ENCODE data around the gene CD36. TPM values are rescaled to one million over a fixed set of nuclear protein-coding genes. Genes with fewer than 3 reads are reported as not detected.

The CD36 gene
- not detected for total RNA-seq

GRCh38 chr7:80637911-80638765, at the start of gene CD36:
TSS of gene CD36 (plus strand) at chr7:80638642. CDS start at chr7:80646741, 8,099 bp downstream.
- H3K4me1 Mint-ChIP-seq (ENCODE audit: low read depth) = no peaks in the 10 kb centered on the region
- CTCF ChIA-PET = no interaction called here
- no peaks in the 10 kb centered on the region for H3K36me3 Mint-ChIP-seq (ENCODE audit: low read depth)
- no peak within 1 kb of the TSS for H3K27ac Mint-ChIP-seq
- intact Hi-C loops (cut with micrococcal nuclease) = no loop called here
- no peak within 1 kb of the TSS for H3K4me3 Mint-ChIP-seq
- H3K27me3 Mint-ChIP-seq (ENCODE audit: low read depth) = peaks cover 5% of the 10 kb centered on the region
- H3K9me3 Mint-ChIP-seq = no peaks in the 10 kb centered on the region
- DNase-seq = no peak

DNA sequence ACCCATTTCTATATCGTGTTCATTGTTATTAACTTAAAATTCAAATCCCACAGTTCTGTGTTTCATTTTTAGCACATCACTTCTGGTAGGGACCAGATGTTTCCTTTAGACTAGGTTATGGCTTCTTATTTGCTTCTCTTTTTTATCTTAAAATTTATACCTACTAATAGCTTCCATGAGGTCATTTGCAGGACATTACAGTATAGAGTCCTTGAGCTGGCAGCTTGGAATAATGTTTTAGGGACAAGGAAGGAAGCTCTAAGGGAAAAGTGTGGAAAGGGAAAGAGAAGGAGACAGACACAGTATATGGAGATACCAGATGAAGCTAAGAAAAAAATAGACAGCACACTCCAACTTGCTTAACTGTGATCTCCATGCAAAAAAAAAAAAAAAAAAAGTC, 48.8 kb upstream of the CD36 start:
- intact Hi-C loops (cut with micrococcal nuclease) = no loop called here
- CTCF ChIA-PET = interaction anchor here (0.6 kb wide), 1 partner anchor 737 kb away, joined by 5 read pairs; no protein-coding TSS in a partner anchor
- H3K9me3 Mint-ChIP-seq = no peaks in the 10 kb centered on the region
- no peaks in the 10 kb centered on the region for H3K4me1 Mint-ChIP-seq (ENCODE audit: low read depth)
- no peak overlapping the region for H3K4me3 Mint-ChIP-seq
- DNase-seq = no peak
- no peak overlapping the region for H3K27ac Mint-ChIP-seq
- H3K36me3 Mint-ChIP-seq (ENCODE audit: low read depth) = no peaks in the 10 kb centered on the region
- H3K27me3 Mint-ChIP-seq (ENCODE audit: low read depth) = no peaks in the 10 kb centered on the region

DNA sequence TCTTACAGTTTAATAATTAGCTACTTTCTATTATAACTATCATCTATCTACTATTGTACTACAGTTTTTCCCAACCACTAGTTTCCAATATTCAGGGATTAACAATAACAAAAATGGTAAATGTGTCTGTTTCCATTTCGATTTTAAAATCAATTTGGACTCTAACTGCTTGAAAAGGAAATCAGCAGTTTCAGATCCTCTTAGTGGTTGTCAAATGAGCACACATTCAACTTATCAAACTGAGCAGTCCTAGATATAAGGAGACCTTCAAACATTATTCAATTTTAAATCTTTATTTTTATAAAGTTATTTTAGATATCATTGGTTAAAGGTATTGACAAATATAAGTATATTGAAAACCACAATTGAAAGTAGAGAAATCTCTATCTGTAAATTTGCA, 46.8 kb upstream of the CD36 start:
- Mint-ChIP-seq H3K9me3 (no peaks in the 10 kb centered on the region), H3K36me3 (ENCODE audit: low read depth) (no peaks in the 10 kb centered on the region), H3K4me1 (ENCODE audit: low read depth) (no peaks in the 10 kb centered on the region), H3K4me3 (no peak overlapping the region), H3K27ac (no peak overlapping the region), H3K27me3 (ENCODE audit: low read depth) (no peaks in the 10 kb centered on the region)
- no peak for DNase-seq
- CTCF ChIA-PET = no interaction called here
- intact Hi-C loops (cut with micrococcal nuclease) = no loop called here

- no peak overlapping the region for H3K4me3 Mint-ChIP-seq
- intact Hi-C loops (cut with micrococcal nuclease) = no loop called here
- no peaks in the 10 kb centered on the region for H3K27me3 Mint-ChIP-seq (ENCODE audit: low read depth)
- no peaks in the 10 kb centered on the region for H3K4me1 Mint-ChIP-seq (ENCODE audit: low read depth)
- H3K9me3 Mint-ChIP-seq = no peaks in the 10 kb centered on the region
- H3K27ac Mint-ChIP-seq = no peak overlapping the region
- CTCF ChIA-PET = no interaction called here
- no peak for DNase-seq
- no peaks in the 10 kb centered on the region for H3K36me3 Mint-ChIP-seq (ENCODE audit: low read depth)
Observed at GRCh38 chr7:80593869-80594586, 44.4 kb upstream of the CD36 start.

GRCh38 chr7:80596933-80597517, 41.4 kb upstream of the CD36 start:
- Mint-ChIP-seq H3K4me3 (no peak overlapping the region), H3K9me3 (no peaks in the 10 kb centered on the region), H3K27ac (no peak overlapping the region), H3K36me3 (ENCODE audit: low read depth) (no peaks in the 10 kb centered on the region), H3K27me3 (ENCODE audit: low read depth) (no peaks in the 10 kb centered on the region), H3K4me1 (ENCODE audit: low read depth) (no peaks in the 10 kb centered on the region)
- CTCF ChIA-PET = no interaction called here
- no peak for DNase-seq
- intact Hi-C loops (cut with micrococcal nuclease) = no loop called here

- no peak overlapping the region for H3K4me3 Mint-ChIP-seq
- H3K27me3 Mint-ChIP-seq (ENCODE audit: low read depth) = no peaks in the 10 kb centered on the region
Observed at GRCh38 chr7:80597875-80598274, 40.6 kb upstream of the CD36 start.

GRCh38 chr7:80600046-80600445, 38.4 kb upstream of the CD36 start:
- Mint-ChIP-seq H3K27ac (no peak overlapping the region), H3K4me3 (no peak overlapping the region), H3K27me3 (ENCODE audit: low read depth) (no peaks in the 10 kb centered on the region), H3K36me3 (ENCODE audit: low read depth) (no peaks in the 10 kb centered on the region), H3K9me3 (no peaks in the 10 kb centered on the region), H3K4me1 (ENCODE audit: low read depth) (no peaks in the 10 kb centered on the region)
- CTCF ChIA-PET = interaction anchor here (0.7 kb wide), 1 partner anchor 59 kb away, joined by 7 read pairs; no protein-coding TSS in a partner anchor
- intact Hi-C loops (cut with micrococcal nuclease) = no loop called here
- no peak for DNase-seq

More at GRCh38 chr7:80597875-80598274, 40.6 kb upstream of the CD36 start:
- H3K9me3 Mint-ChIP-seq = no peaks in the 10 kb centered on the region
- H3K36me3 Mint-ChIP-seq (ENCODE audit: low read depth) = no peaks in the 10 kb centered on the region
- H3K27ac Mint-ChIP-seq = no peak overlapping the region
- no peak for DNase-seq
- intact Hi-C loops (cut with micrococcal nuclease) = no loop called here
- no peaks in the 10 kb centered on the region for H3K4me1 Mint-ChIP-seq (ENCODE audit: low read depth)
- CTCF ChIA-PET = no interaction called here

- Mint-ChIP-seq H3K9me3 (no peaks in the 10 kb centered on the region), H3K27me3 (ENCODE audit: low read depth) (no peaks in the 10 kb centered on the region), H3K27ac (no peak overlapping the region), H3K4me3 (no peak overlapping the region), H3K4me1 (ENCODE audit: low read depth) (no peaks in the 10 kb centered on the region), H3K36me3 (ENCODE audit: low read depth) (no peaks in the 10 kb centered on the region)
- intact Hi-C loops (cut with micrococcal nuclease) = no loop called here
- CTCF ChIA-PET = no interaction called here
- DNase-seq = no peak
Observed at GRCh38 chr7:80601999-80602398, 36.4 kb upstream of the CD36 start.

GRCh38 chr7:80603940-80604339, 34.5 kb upstream of the CD36 start:
- Mint-ChIP-seq H3K4me3 (no peak overlapping the region), H3K27ac (no peak overlapping the region), H3K9me3 (no peaks in the 10 kb centered on the region), H3K36me3 (ENCODE audit: low read depth) (no peaks in the 10 kb centered on the region), H3K27me3 (ENCODE audit: low read depth) (peaks cover 2% of the 10 kb centered on the region), H3K4me1 (ENCODE audit: low read depth) (no peaks in the 10 kb centered on the region)
- intact Hi-C loops (cut with micrococcal nuclease) = no loop called here
- CTCF ChIA-PET = no interaction called here
- DNase-seq = no peak

GRCh38 chr7:80604436-80604835, 34.0 kb upstream of the CD36 start:
- CTCF ChIA-PET = no interaction called here
- Mint-ChIP-seq H3K27me3 (ENCODE audit: low read depth) (peaks cover 2% of the 10 kb centered on the region), H3K4me1 (ENCODE audit: low read depth) (no peaks in the 10 kb centered on the region), H3K4me3 (no peak overlapping the region), H3K36me3 (ENCODE audit: low read depth) (no peaks in the 10 kb centered on the region), H3K27ac (no peak overlapping the region), H3K9me3 (no peaks in the 10 kb centered on the region)
- no peak for DNase-seq
- intact Hi-C loops (cut with micrococcal nuclease) = no loop called here

DNA sequence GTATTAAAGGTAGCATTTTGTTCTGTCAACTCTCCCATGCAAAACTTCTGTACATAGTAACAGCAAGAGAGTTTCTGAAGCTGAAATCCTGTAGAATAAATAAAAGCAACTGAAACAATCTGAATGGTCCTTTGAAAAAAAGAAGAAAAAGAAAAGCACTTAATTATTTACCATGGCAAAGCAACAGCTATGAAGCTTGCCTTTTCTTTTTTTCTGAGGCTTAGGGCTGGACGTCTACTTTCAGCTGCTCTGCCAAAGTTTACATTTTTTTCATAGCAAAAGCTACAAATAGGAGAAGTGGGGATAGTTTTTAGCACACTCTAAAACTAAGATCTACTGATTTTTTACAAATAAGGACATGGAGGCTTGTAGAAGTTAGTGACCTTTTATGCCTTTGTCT, 31.3 kb upstream of the CD36 start:
- intact Hi-C loops (cut with micrococcal nuclease) = no loop called here
- CTCF ChIA-PET = no interaction called here
- no peaks in the 10 kb centered on the region for H3K9me3 Mint-ChIP-seq
- DNase-seq = no peak
- H3K36me3 Mint-ChIP-seq (ENCODE audit: low read depth) = no peaks in the 10 kb centered on the region
- no peak overlapping the region for H3K27ac Mint-ChIP-seq
- no peaks in the 10 kb centered on the region for H3K4me1 Mint-ChIP-seq (ENCODE audit: low read depth)
- H3K27me3 Mint-ChIP-seq (ENCODE audit: low read depth) = peaks cover 2% of the 10 kb centered on the region
- H3K4me3 Mint-ChIP-seq = no peak overlapping the region

- Mint-ChIP-seq H3K36me3 (ENCODE audit: low read depth) (no peaks in the 10 kb centered on the region), H3K4me1 (ENCODE audit: low read depth) (no peaks in the 10 kb centered on the region), H3K27me3 (ENCODE audit: low read depth) (peaks cover 2% of the 10 kb centered on the region), H3K4me3 (no peak overlapping the region), H3K27ac (no peak overlapping the region), H3K9me3 (no peaks in the 10 kb centered on the region)
- CTCF ChIA-PET = no interaction called here
- intact Hi-C loops (cut with micrococcal nuclease) = no loop called here
- no peak for DNase-seq
Observed at GRCh38 chr7:80608336-80608735, 30.1 kb upstream of the CD36 start.

- no peaks in the 10 kb centered on the region for H3K9me3 Mint-ChIP-seq
- CTCF ChIA-PET = no interaction called here
- intact Hi-C loops (cut with micrococcal nuclease) = no loop called here
- no peak overlapping the region for H3K27ac Mint-ChIP-seq
- H3K36me3 Mint-ChIP-seq (ENCODE audit: low read depth) = no peaks in the 10 kb centered on the region
- H3K4me1 Mint-ChIP-seq (ENCODE audit: low read depth) = no peaks in the 10 kb centered on the region
- no peak overlapping the region for H3K4me3 Mint-ChIP-seq
- no peak for DNase-seq
- H3K27me3 Mint-ChIP-seq (ENCODE audit: low read depth) = peaks cover 3% of the 10 kb centered on the region
Observed at GRCh38 chr7:80609751-80610150, 28.7 kb upstream of the CD36 start.
